Fibroblast of gingiva (primary cell): ENCODE measurements around the gene DLEC1.
"Not testable (repeated sequence)": the region's sequence is repeated elsewhere in the genome, so short reads cannot be mapped to it uniquely, and the experiment has no call there.

ENCODE experiments used
- DNase-seq: peaks from one replicate; pipeline ENCODE4 v3.0.0-alpha.2; 2011; ENCODE audit warnings: low read depth

The DLEC1 gene

DNA sequence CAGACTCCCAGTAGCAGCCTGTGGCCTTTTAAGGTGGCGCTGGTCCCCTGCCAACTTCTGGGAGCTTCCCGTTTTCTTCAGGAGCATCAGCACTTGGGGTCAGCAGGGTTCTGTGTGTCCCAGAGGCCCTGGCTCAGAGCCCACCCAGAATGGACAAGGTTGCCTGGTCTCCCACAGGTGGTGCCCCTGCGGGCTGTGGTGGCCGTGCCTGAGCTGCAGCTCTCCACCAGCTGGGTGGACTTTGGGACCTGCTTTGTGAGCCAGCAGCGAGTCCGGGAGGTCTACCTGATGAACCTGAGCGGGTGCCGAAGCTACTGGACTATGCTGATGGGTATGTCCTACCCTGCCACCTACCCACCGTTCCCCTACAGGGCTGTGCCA is 82.4 kb downstream of the DLEC1 start:
- DNase-seq: no peak

DNA sequence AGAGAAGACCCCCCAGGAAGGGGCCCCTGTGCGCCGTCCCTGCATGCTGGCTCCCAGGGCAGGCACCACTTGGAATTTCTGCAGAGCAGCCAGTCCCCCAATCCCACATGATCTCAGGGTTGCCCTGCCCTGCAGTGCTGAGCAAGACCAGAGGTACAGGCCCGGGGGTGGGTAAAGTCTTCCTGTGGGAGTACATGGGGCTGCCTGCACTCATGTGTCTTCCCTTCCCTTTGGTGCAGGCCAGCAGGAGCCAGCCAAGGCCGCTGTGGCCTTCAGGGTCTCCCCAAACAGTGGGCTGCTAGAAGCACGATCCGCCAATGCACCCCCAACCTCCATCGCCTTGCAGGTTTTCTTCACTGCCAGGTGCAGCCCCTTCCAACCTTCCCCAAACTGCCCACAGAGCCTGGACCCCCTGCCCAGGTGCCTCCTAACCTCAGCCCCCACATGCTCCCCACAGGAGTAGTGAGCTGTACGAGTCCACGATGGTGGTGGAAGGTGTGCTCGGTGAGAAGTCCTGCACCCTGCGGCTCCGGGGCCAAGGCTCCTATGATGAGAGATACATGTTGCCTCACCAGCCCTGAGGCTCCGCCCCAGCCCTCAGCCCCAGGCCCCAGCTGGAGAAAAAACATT is 82.9 kb downstream of the DLEC1 start:
- DNase-seq: no peak

DNA sequence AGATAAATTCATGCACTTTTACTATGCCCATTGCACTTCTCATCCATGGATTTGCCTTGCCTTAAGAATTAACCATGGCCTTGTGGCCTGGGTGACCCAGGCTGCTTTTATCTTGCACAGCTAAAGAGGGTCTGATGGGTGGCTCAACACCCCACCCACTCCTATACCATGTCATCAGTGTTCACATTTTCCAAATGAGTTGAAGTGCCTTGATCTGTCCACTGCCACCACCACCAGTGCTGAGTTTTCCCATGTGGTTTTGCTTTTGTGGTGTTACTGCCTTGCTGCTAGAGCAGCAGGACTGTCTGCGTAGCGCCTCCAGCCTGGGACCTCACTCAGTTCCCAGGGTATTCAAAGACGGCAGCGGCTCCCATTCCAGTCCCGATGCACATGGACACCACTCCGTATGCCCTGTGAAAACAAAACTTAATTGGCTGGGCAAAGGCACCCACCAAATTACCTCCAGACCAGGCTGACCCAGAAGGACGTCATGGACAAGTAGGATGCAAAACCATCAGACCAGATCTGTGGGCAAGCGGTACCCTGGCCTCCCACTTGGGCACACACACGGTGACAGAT is 83.8 kb downstream of the DLEC1 start:
- no peak for DNase-seq

DNA sequence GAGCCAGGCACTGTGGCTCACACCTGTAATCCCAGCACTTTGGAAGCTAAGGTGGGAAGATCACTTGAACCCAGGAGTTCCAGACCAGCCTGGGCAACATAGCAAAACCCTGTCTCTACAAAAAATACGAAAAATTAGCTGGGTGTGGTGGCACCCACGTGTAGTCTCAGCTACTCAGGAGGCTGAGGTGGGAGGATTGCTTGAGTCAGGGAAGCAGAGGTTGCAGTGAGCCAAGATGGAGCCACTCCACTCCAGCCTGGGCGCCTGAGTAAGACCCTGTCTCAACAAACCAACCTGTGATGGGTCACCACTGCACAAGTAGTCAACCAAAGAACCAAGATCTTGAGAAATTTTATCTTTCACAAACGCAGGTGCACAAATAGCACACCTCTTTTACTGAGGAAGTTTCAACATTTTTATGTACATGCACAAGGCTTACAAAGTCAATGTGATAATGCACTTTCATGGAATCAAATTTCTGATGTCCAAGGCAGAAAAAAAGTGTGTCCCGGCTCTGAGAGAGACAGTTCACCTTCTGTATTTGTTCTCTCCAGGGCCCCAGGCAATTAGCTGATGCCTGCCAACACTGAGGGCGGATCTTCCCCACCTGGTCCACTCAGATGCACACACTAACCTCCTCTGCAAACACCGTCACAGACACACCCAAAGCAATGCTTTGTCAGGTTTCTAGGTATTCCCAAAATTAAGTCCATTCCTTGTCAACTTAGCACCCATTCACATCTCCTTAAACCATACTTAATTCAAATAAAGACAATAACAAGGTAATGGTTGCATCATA is 85.5 kb downstream of the DLEC1 start:
- DNase-seq: no peak

DNA sequence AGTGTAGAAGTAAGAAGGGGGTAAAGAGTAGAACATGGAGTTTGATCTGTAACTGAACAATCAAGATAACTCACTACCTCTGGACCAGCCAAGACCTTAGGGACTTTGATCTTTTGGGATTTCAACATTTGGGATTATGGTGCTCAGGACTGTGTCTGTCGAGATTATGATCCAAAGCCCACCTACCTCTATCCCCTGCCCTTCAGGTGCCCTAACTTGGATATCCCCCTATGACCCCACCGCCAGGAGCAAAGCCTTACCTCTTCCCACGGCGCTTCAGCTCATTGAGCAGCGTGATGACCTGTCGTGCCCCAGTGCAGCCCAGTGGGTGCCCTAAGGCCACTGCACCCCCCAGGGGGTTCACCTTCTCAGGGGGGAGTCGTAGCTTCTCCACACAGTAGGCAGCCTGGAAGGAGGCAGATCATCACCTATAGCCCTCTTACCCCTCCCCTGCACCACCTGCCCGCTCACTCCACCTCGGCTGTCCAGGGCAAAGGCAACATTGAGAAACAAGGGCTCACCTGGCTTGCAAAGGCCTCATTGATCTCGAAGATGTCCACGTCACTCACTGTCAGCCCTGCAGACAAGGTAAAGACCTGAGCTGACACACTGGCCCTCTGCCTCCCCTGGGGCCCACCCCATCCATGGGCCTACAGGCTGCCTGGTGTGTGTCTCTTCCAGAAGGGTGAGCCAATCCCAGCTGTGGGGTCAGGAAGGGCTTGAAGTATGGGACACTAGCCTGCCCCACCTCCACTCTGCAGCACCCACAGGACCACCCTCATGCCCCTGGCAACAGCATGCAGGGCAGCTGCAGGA is 86.5 kb downstream of the DLEC1 start:
- DNase-seq: no peak

DNA sequence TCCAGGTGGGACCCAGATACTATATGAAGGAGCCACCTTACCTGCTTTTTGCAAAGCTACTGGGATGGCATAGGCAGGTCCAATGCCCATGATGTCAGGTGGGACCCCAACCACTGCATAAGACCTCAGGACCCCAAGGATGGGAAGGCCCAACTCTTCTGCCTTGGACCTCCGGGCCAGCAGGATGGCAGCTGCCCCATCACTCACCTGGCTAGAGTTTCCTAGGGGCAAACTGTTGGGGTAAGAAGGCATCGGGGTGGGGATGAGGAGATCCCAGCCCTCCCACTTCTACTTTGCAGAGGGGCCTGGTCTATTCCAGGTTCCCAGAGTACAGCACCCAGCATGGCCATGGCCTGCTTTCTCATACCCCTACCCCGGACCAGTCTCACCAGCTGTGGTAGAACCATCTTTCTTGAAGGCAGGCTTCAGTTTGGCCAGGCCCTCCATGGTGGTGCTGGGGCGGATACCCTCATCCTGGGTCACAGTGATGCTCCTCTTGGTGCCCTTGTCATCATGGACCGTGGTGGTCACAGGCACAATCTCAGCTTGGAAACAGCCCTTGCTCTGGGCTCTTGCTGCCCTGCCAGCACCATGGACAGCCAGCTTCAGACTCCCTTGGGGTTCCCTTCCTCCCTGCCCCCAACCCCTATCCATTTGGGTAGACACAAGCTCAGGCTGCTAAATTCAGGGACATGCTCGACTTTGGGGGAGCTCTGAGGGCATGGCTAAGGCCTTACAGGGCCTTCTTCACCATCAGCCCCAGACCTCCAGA is 87.3 kb downstream of the DLEC1 start:
- DNase-seq: no peak

DNA sequence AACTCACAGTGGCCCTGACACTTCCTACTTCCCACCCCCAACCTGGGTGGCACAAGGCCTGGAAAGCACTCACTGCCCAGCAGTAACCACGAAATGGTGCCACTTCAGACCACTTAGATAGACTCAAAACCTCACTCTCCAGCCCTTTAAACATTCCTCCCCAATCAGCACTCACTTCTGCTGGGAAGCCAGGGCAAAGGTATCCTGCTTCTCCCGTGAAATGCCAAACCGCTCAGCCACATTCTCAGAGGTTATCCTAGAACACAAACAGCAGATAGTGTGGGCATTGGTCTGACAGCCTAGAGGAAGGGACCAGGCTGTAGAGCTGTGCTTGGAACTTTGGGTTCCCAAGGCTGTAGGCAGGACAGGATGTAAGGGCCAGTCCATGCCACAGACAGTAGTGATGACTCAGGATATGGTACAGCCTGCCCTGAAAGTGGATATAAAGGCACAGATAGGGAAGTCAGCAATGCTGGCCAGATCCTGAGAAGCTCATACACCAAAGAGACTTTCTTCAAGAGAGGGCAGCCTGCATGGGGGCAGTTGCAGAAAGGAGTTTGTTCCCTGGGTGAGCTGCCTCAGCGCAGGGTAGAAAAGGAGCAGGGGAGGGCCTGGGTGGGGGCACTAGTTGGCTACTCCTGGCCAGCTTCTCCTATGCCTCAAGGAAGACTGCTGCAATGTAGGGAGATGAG is 88.7 kb downstream of the DLEC1 start:
- no peak for DNase-seq

DNA sequence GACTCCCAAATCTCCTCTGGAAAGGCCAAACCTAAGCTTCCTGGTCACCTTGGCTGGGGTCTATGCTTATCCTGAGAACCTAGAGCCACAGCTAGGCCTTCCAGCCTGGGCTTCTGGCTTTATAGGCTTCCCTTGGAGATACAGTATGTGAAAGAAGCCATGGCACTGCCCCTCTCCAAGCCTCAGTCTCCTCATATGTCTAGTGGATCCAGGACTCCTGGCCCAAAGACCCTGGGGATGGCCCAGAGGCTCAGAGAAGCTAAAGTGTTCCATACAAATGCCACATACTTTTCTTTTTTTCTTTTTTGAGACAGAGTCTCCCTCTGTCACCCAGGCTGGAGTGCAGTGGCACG is 89.3 kb downstream of the DLEC1 start:
- no peak for DNase-seq

DNA sequence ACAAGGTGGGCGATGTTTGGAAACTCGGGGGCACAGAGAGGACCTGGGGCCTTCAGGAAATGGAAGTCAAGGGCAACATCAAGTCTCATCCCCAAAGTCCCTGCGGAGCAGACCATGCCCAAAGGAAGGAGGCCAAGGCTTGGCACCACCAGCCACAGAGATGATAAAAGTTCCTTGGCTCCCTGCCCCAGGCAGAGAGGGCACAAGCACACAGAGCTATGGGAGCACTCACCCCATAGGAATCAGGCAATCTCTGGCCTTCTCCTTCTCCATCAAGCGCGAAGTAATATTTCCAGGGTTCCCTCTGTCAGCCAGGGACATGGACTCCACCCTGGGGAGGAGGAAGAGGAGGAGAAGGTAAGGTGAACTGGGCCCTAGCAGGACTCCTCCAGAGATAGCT is 90.0 kb downstream of the DLEC1 start:
- no peak for DNase-seq

DNA sequence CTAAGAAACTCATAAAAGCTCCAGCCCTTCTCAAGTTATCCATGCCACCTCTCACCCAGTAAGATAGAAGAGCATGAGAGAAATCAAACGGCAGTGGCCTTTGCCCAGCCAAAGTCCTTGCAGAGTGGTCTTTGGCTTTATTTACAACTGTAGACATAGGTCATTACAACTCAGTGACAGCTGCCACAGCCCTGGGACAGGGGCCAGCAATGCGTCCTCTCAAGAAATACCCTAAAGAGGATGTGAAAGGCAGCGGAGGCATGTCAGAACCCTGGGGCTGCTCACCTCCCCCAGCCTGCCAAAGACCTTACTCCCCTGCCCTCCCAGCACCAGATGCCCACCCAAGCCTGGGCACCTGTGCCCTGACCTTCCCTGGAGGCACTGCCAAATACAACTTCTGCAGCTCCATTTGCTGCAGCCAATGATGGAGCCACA is 91.6 kb downstream of the DLEC1 start:
- no peak for DNase-seq

DNA sequence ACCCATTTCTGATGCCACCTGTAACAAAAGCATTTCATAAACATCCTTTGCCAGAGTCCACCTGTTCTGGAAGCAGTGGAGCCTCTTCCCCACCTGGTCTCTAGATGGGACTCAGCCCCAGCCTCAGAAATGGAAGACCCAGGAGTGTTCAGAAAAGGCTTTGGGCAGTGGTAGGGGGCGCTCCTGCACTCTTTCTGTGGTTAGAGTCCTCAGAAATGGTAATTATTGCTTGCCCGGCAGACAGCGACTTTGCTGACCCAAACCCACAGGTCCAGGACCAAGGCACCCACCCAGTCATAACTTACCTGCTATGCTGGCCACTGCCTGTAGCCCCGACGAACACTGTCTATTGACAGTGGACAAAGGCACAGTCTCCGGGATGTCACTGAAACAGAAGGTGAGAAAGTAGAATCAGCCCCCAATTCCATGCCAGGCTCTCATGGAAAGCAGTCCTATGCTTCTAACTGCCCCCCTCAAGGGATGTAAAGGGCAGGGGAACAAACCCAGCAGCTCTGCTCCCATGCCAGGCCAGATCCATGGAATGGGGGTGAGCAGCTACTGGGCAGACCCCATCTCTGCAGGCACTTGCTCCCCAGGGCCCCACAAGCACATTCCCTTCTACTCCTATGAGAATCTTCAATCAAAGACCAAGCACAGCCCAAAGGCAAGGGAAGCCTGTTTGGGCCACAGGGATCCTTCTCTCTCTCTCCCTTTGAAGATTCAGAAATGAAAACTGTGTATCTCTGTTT is 92.8 kb downstream of the DLEC1 start:
- DNase-seq: no peak

DNA sequence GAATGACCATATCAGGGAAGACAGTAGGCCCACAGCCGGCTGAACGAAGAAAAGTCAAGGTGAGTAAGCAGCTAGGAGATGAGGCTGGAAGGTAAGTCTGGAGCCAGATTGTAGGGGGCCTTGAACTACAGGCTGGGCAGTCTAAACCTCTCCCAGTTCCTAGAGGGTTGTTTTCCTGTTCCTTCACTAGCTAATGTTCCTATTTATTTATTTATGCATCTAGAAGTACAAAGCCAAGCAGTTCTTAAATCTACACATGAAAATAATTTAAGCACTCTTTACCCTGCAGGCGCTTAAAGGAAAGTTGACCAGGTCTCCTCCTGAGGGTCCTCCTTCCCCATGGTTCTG is 94.2 kb downstream of the DLEC1 start:
- DNase-seq: no peak

DNA sequence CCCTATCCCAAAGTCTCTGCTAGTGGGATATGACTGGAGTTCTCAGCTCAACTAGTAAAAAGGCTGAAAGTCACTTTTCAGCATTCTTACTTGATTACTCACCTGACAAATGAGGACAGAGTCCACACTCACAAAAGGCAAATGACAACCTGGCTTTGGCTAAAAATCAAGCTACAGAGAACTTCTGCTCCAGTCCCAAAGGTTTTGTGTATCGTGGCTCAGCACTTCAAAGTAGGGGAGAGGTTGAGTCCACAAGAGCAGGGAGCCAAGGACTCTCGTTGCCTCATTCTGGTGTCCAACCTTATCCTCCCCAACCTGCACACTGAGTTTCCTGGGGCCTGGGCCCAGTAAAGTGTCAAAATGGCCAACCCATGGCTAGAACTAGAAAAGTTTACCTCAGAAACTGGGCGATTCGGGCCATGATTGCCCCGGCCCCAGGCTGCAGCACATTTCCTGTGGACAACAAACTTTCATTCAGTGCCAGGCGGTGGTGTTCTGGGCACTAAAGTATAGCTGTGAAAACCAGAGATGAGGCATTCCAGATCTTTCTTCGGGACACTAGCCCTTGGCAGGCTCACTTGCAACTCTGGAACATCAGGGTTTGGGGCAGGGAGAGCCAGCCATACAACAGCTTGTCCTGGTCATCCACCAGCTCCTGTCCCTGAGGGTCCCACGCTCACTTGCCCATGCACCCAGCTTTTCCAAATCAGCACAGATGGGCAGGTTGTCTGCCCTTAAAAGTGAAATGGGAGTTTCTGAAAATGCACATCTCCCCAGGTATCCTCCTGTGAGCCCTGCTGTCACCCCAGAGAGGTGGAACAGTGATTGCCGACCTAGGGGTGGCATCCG is 94.8 kb downstream of the DLEC1 start:
- no peak for DNase-seq

DNA sequence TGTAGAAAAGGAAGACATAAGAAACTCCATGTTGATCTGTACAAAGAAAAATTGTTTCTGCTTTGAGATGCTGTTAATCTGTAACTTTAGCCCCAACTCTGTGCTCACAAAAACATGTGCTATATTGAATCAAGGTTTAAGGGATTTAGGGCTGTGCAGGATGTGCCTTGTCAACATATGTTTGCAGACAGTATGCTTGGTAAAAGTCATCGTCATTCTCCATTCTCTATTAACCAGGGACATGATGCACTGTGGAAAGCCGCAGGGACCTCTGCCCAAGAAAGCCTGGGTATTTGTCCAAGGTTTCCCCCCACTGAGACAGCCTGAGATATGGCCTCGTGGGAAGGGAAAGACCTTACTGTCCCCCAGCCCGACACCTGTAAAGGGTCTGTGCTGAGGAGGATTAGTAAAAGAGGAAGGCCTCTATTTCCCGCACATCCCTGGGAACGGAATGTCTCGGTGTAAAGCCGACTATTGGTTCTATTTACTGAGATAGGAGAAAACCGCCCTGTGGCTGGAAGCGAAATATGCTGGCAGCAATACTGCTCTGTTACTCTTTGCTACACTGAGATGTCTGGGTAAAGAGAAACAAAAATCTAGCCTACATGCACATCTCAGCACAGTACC is 95.6 kb downstream of the DLEC1 start:
- DNase-seq: not testable (repeated sequence)

DNA sequence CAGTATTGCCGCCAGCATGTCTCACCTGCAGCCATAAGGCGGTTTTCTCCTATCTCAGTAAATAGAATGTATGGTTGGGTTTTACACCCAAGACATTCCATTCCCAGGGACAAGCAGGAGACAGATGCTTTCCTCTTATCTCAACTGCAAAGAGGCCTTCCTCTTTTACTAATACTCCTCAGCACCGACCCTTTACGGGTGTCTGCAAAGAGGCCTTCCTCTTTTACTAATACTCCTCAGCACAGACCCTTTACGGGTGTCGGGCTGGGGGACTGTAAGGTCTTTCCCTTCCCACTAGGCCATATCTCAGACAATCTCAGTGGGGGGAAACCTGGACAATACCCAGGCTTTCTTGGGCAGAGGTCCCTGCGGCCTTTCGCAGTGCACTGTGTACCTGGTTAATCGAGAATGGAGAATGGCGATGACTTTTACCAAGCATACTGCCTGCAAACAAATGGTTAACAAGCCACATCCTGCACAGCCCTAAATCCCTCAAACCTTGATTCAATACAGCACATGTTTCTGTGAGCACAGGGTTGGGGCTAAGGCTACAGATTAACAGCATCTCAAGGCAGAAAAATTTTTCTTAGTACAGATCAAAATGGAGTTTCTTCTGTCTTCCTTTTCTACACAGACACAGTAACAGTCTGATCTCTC is 96.7 kb downstream of the DLEC1 start:
- not testable (repeated sequence) for DNase-seq

DNA sequence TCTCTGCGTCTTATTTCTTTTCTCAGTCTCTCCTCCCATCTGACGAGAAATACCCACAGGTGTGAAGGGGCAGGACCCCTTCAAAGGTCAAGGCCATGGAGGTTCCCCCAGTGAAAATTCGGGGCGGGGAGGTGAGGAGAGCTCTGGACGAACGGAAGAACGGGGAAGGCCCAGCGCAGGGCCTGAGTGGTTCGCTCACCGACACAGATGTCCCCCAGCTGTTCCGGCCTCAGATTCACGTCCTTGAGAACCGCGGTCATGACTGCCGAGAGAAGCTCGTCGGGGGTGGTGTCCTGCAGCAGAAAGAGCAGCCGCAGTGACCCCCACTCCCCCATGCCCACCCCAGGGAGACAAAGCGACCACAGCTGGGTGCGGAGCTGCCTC is 97.4 kb downstream of the DLEC1 start:
- DNase-seq: no peak

DNA sequence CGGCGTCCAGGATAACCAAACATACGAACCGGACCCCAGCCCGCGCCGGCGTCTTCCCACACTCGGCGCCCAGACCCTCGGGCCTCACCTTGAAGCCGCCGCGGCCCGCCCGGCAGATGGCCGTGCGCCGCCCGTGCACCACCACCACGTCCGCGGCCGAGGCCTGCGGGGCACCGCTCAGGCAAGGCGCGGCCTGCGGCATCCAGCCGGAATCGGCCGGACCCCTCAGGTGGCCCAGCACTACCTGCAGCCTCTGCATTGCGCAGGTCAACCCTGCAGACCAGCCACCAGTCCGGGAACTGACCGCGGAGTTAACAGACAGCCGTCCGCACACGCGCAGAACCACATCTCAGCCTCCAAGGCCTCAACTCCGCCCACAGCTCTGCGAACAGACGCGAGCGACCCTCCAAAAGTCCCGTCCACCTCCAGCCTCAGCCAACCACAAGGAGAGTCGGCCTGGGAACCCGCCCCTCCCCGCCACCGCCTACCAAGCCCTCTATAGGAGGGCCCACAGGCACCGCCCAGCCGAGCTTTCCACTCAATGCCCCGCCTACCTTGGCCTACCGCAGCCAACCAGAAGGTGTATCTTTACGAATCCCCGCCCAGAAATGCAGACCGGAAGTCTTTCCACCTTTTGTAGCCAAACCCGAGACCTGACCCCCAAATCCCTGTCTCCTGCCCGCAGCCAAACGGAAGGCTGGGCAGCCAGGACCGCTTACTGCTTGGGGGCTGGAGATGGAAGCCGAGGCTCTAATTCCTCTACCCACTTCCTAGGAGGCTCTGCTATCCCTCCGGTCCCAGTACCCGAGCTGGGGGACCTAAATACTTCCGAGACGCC is 98.0 kb downstream of the DLEC1 start, which contains the start of gene ACAA1:
TSS of gene ACAA1 (minus strand) at position 351 of the 838 bp plus-strand sequence. CDS start at position 259, 92 bp downstream.
- DNase-seq: peak; percentile 99
